HUES64 (cell line): Measurements from ENCODE around the gene OR2S2. TPM values are rescaled to one million over a fixed set of nuclear protein-coding genes. Genes with fewer than 3 reads are reported as not detected.
"Not testable (repeated sequence)": the region's sequence is repeated elsewhere in the genome, so short reads cannot be mapped to it uniquely, and the experiment has no call there.

Experiments
- H3K27ac ChIP-seq: 2 replicates; pipeline ENCODE4 v1.7.0; 2013; ENCODE audit warnings: low read depth, low read length, inconsistent platforms
- H3K27me3 ChIP-seq: 2 replicates; pipeline ENCODE4 v1.6.1; 2013; ENCODE audit warnings: mild to moderate bottlenecking, low read length; ENCODE audit not compliant: insufficient read depth
- H3K36me3 ChIP-seq: 2 replicates; pipeline ENCODE4 v1.6.1; 2013; ENCODE audit warnings: mild to moderate bottlenecking, low read length; ENCODE audit not compliant: insufficient read depth
- H3K4me1 ChIP-seq: 2 replicates; pipeline ENCODE4 v1.6.1; 2013; ENCODE audit warnings: mild to moderate bottlenecking, low read length, moderate library complexity; ENCODE audit not compliant: insufficient read depth
- H3K4me3 ChIP-seq: 2 replicates; pipeline ENCODE4 v1.5.1; 2013; ENCODE audit warnings: mild to moderate bottlenecking, low read length, moderate library complexity
- H3K9ac ChIP-seq: 2 replicates; pipeline ENCODE4 v1.6.1; 2013; ENCODE audit warnings: mild to moderate bottlenecking, low read depth, low read length
- H3K9me3 ChIP-seq: 2 replicates; pipeline ENCODE4 v1.6.1; 2013; ENCODE audit warnings: low read depth, low read length; ENCODE audit not compliant: insufficient read depth
- WGBS: fragments of 150-250, 120-280 bp; methylation state at CpG from one replicate; pipeline ENCODE4 v1.1.7; 2013; ENCODE audit warnings: missing lambda C conversion rate; 5-methylcytosine and 5-hydroxymethylcytosine counted together
- polyA plus RNA-seq, 2 experiments: library from polyadenylated mRNA; stranded (reverse); fragments of 50-300 nt; gene quantifications; one replicate each; pipeline ENCODE4 v1.2.3, GENCODE V29; 2013

The OR2S2 gene
- polyA plus RNA-seq (2013, experiment 1 of 2), result not detected
- not detected for polyA plus RNA-seq (2013, experiment 2 of 2)

- Histone ChIP-seq H3K9ac (no peak within 1 kb of the TSS), H3K9me3 (no peaks in the 10 kb centered on the region), H3K27ac (no peak within 1 kb of the TSS), H3K27me3 (peaks cover 18% of the 10 kb centered on the region), H3K4me3 (no peak within 1 kb of the TSS), H3K36me3 (no peaks in the 10 kb centered on the region), H3K4me1 (peaks cover 4% of the 10 kb centered on the region; the same call in 1 of the 2 replicates)
- WGBS, result 91% methylated on average over 5 of the region's 5 CpGs
Measured at GRCh38 chr9:35958104-35958837, at the start of gene OR2S2. Gene OR2S2 (minus strand): TSS chr9:35958154. CDS start chr9:35958098, 56 bp downstream.

GRCh38 chr9:36007316-36007708 is 49.4 kb upstream of the OR2S2 start:
- Histone ChIP-seq H3K27ac (no peak overlapping the region), H3K4me3 (no peak overlapping the region), H3K9me3 (0 out of 2 replicates have a peak, but pooled peaks cover 2% of the 10 kb centered on the region), H3K27me3 (peaks cover 17% of the 10 kb centered on the region), H3K36me3 (no peaks in the 10 kb centered on the region), H3K4me1 (no peaks in the 10 kb centered on the region), H3K9ac (no peak overlapping the region)
- 95% methylated on average over 1 of the region's 1 CpG for WGBS

GRCh38 chr9:36006549-36007315 is 48.8 kb upstream of the OR2S2 start:
- H3K9me3 ChIP-seq, result 0 out of 2 replicates have a peak, but pooled peaks cover 2% of the 10 kb centered on the region
- 88% methylated on average over 3 of the region's 3 CpGs for WGBS
- H3K36me3 ChIP-seq, result no peaks in the 10 kb centered on the region
- H3K4me3 ChIP-seq, result no peak overlapping the region
- H3K27ac ChIP-seq, result no peak overlapping the region
- no peak overlapping the region for H3K9ac ChIP-seq
- H3K4me1 ChIP-seq, result no peaks in the 10 kb centered on the region
- peaks cover 17% of the 10 kb centered on the region for H3K27me3 ChIP-seq

- no peak overlapping the region for H3K4me3 ChIP-seq
- no peaks in the 10 kb centered on the region for H3K4me1 ChIP-seq
- 69% methylated on average over 1 of the region's 1 CpG for WGBS
- H3K27ac ChIP-seq, result no peak overlapping the region
- no peaks in the 10 kb centered on the region for H3K36me3 ChIP-seq
- peaks cover 12% of the 10 kb centered on the region for H3K27me3 ChIP-seq
- H3K9me3 ChIP-seq, result 0 out of 2 replicates have a peak, but pooled peaks cover 2% of the 10 kb centered on the region
- H3K9ac ChIP-seq, result no peak overlapping the region
Measured at GRCh38 chr9:36005891-36006290, 47.9 kb upstream of the OR2S2 start.

GRCh38 chr9:35998333-35998732 is 40.4 kb upstream of the OR2S2 start:
- WGBS, result 88% methylated on average over 1 of the region's 1 CpG
- peaks cover 11% of the 10 kb centered on the region for H3K9me3 ChIP-seq
- H3K9ac ChIP-seq, result no peak overlapping the region
- no peak overlapping the region for H3K4me3 ChIP-seq
- H3K4me1 ChIP-seq, result peaks cover 7% of the 10 kb centered on the region; the same call in 1 of the 2 replicates
- 0 out of 2 replicates have a peak, but pooled peaks cover 2% of the 10 kb centered on the region for H3K27me3 ChIP-seq
- no peak overlapping the region for H3K27ac ChIP-seq
- no peaks in the 10 kb centered on the region for H3K36me3 ChIP-seq

GRCh38 chr9:35997016-35997415 is 39.1 kb upstream of the OR2S2 start:
- not testable (repeated sequence) for H3K4me1 ChIP-seq, H3K9ac ChIP-seq, H3K36me3 ChIP-seq, H3K27ac ChIP-seq, H3K4me3 ChIP-seq, H3K27me3 ChIP-seq
- H3K9me3 ChIP-seq, result peaks cover 11% of the 10 kb centered on the region
- 98% methylated on average over 3 of the region's 4 CpGs for WGBS

GRCh38 chr9:35996358-35996970 is 38.5 kb upstream of the OR2S2 start:
- peaks cover 11% of the 10 kb centered on the region for H3K9me3 ChIP-seq
- WGBS, result 79% methylated on average over 1 of the region's 1 CpG
- H3K27me3 ChIP-seq, result peaks cover 2% of the 10 kb centered on the region; the same call in 1 of the 2 replicates
- H3K4me3 ChIP-seq, result no peak overlapping the region
- H3K4me1 ChIP-seq, result peaks cover 7% of the 10 kb centered on the region; the same call in 1 of the 2 replicates
- no peaks in the 10 kb centered on the region for H3K36me3 ChIP-seq
- H3K9ac ChIP-seq, result no peak overlapping the region
- no peak overlapping the region for H3K27ac ChIP-seq

GRCh38 chr9:35994959-35995358 is 37.0 kb upstream of the OR2S2 start:
- Histone ChIP-seq H3K27ac (no peak overlapping the region), H3K36me3 (no peaks in the 10 kb centered on the region), H3K4me1 (peaks cover 7% of the 10 kb centered on the region; the same call in 1 of the 2 replicates), H3K27me3 (peaks cover 5% of the 10 kb centered on the region; the same call in 1 of the 2 replicates), H3K9ac (no peak overlapping the region), H3K9me3 (peaks cover 11% of the 10 kb centered on the region), H3K4me3 (no peak overlapping the region)
- 74% methylated on average over 2 of the region's 2 CpGs for WGBS

- Histone ChIP-seq H3K27me3 (peaks cover 5% of the 10 kb centered on the region; the same call in 1 of the 2 replicates), H3K9ac (no peak overlapping the region), H3K27ac (no peak overlapping the region), H3K9me3 (peaks cover 11% of the 10 kb centered on the region), H3K4me3 (no peak overlapping the region), H3K4me1 (peaks cover 7% of the 10 kb centered on the region; the same call in 1 of the 2 replicates), H3K36me3 (no peaks in the 10 kb centered on the region)
- 71% methylated on average over 5 of the region's 5 CpGs for WGBS
Measured at GRCh38 chr9:35993976-35994720, 36.2 kb upstream of the OR2S2 start.

- not testable (repeated sequence) for H3K27ac ChIP-seq, H3K4me3 ChIP-seq, H3K9ac ChIP-seq, H3K36me3 ChIP-seq, H3K27me3 ChIP-seq, H3K9me3 ChIP-seq, H3K4me1 ChIP-seq
- 98% methylated on average over 3 of the region's 3 CpGs for WGBS
Measured at GRCh38 chr9:35993136-35993535, 35.2 kb upstream of the OR2S2 start.
